Measurements from ENCODE around the gene NDE1. TPM values are rescaled to one million over a fixed set of nuclear protein-coding genes. Genes with fewer than 3 reads are reported as not detected.

Gene NDE1
- polyA plus RNA-seq, 1 of the 3 experiments (the other 2 are of a cell fraction), result 27.9 TPM

GRCh38 chr16:15732416-15732815, 82.4 kb downstream of the NDE1 start:
- no peaks in the 10 kb centered on the region for H3K9me3 ChIP-seq
- H3K9ac ChIP-seq, result no peak overlapping the region
- ChIA-PET CTCF (interaction anchor here (0.9 to 1.4 kb wide), 3 partner anchors 10 to 27 kb away, joined by 3 to 4 read pairs (median 3); no protein-coding TSS in a partner anchor), POLR2A (interaction anchor here (0.9 kb wide), 1 partner anchor 10 kb away, joined by 3 read pairs; no protein-coding TSS in a partner anchor)
- no peak for DNase-seq
- no peaks in the 10 kb centered on the region for H3K9me2 ChIP-seq
- H3K27me3 ChIP-seq (ENCODE audit: insufficient read depth), result no peaks in the 10 kb centered on the region
- H3K4me3 ChIP-seq (ENCODE audit: low read depth in 2 of 2, low read length in 1 of 2), result no peak overlapping the region
- no peak overlapping the region for H3K27ac ChIP-seq (ENCODE audit: low read depth in 2 of 2, low read length in 1 of 2)
- H3F3A ChIP-seq (replicated peaks; ENCODE audit: insufficient read depth), result no peaks in the 10 kb centered on the region
- no peak overlapping the region for H3K4me2 ChIP-seq
- TF ChIP-seq, protein P1, sequence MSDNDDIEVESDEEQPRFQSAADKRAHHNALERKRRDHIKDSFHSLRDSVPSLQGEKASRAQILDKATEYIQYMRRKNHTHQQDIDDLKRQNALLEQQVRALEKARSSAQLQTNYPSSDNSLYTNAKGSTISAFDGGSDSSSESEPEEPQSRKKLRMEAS (IDR thresholded peaks at IDR 0.05; ENCODE audit: low read depth), result no peak
- TF ChIP-seq NFIC (IDR thresholded peaks at IDR 0.05; ENCODE audit: borderline replicate concordance) (no peak), EZH2phosphoT487 (IDR thresholded peaks at IDR 0.05; ENCODE audit: borderline replicate concordance, low read depth) (no peak), TCF12 (IDR thresholded peaks at IDR 0.05) (no peak), JUND (IDR thresholded peaks at IDR 0.05) (no peak), RCOR1 (IDR thresholded peaks at IDR 0.05; ENCODE audit: low read length) (no peak), FOSL2 (IDR thresholded peaks at IDR 0.05; ENCODE audit: borderline replicate concordance, low read depth) (no peak), MXI1 (IDR thresholded peaks at IDR 0.05; ENCODE audit: low read depth, low read length) (no peak), RXRA (IDR thresholded peaks at IDR 0.05; ENCODE audit: borderline replicate concordance, low read depth) (no peak), RAD21 (IDR thresholded peaks at IDR 0.05; ENCODE audit: low read length) (no peak)
- H3K36me3 ChIP-seq (replicated peaks in 1 of 2; ENCODE audit: control insufficient read depth in 1 of 2, insufficient read depth in 2 of 2, low read length in 1 of 2), result no peaks in the 10 kb centered on the region
- 82% methylated on average over 6 of the region's 6 CpGs for WGBS (ENCODE audit: low lambda C conversion rate)
- H2AFZ ChIP-seq (ENCODE audit: low read depth), result no peak overlapping the region
- H3K4me1 ChIP-seq (ENCODE audit: control insufficient read depth in 1 of 2, insufficient read depth in 2 of 2, low read depth in 1 of 2, low read length in 1 of 2), result no peaks in the 10 kb centered on the region
- H4K20me1 ChIP-seq (ENCODE audit: insufficient read depth), result no peaks in the 10 kb centered on the region
- H3K79me2 ChIP-seq (ENCODE audit: insufficient read depth), result no peaks in the 10 kb centered on the region

DNA sequence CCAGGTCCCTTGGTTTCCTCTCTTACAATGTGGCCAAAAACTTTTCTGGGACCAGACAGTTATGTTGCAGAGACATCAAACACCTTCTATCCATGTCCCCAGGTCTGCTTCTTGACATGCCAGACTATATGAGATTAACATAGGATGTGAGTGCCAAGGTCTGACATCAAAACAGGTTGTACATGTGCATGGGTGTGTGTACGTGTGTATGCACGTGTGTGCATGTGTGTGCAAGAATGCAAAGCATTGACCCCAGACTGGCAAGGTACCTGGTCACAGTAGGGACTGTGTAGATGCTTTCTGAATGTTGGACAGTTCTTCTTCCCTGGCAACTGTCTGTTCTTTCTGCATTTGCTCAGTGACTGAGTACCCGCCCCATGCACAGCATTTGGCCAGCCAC, 85.6 kb downstream of the NDE1 start:
- H3K4me3 ChIP-seq (ENCODE audit: low read depth in 2 of 2, low read length in 1 of 2), result no peak overlapping the region
- WGBS (ENCODE audit: low lambda C conversion rate), result 81% methylated on average over 3 of the region's 3 CpGs
- no peaks in the 10 kb centered on the region for H3K79me2 ChIP-seq (ENCODE audit: insufficient read depth)
- H3K27ac ChIP-seq (ENCODE audit: low read depth in 2 of 2, low read length in 1 of 2), result no peak overlapping the region
- no peaks in the 10 kb centered on the region for H3K27me3 ChIP-seq (ENCODE audit: insufficient read depth)
- no peak overlapping the region for H3K9ac ChIP-seq
- H3K4me1 ChIP-seq (ENCODE audit: control insufficient read depth in 1 of 2, insufficient read depth in 2 of 2, low read depth in 1 of 2, low read length in 1 of 2), result no peaks in the 10 kb centered on the region
- no peaks in the 10 kb centered on the region for H3K9me3 ChIP-seq
- DNase-seq, result no peak
- POLR2A ChIA-PET, result no interaction called here
- H3K36me3 ChIP-seq (replicated peaks in 1 of 2; ENCODE audit: control insufficient read depth in 1 of 2, insufficient read depth in 2 of 2, low read length in 1 of 2), result no peaks in the 10 kb centered on the region
- TF ChIP-seq NFIC (IDR thresholded peaks at IDR 0.05; ENCODE audit: borderline replicate concordance) (no peak), JUND (IDR thresholded peaks at IDR 0.05) (no peak), EP300 (IDR thresholded peaks at IDR 0.05; ENCODE audit: borderline replicate concordance in 1 of 2, low read depth in 1 of 2, low read length in 1 of 2) (no peak), YY1 (IDR thresholded peaks at IDR 0.05; ENCODE audit: low read depth) (no peak), PBX3 (IDR thresholded peaks at IDR 0.05) (no peak), RCOR1 (IDR thresholded peaks at IDR 0.05; ENCODE audit: low read length) (no peak), GABPA (IDR thresholded peaks at IDR 0.05; ENCODE audit: low read depth) (no peak), TCF12 (IDR thresholded peaks at IDR 0.05) (no peak)
- TF ChIP-seq, protein P1 (IDR thresholded peaks at IDR 0.05; ENCODE audit: low read depth), result no peak
- CTCF ChIA-PET, result no interaction called here
- H2AFZ ChIP-seq (ENCODE audit: low read depth), result no peak overlapping the region
- no peaks in the 10 kb centered on the region for H4K20me1 ChIP-seq (ENCODE audit: insufficient read depth)
- H3K9me2 ChIP-seq, result no peaks in the 10 kb centered on the region
- H3K4me2 ChIP-seq, result no peak overlapping the region
- H3F3A ChIP-seq (replicated peaks; ENCODE audit: insufficient read depth), result no peaks in the 10 kb centered on the region

Data from SK-N-SH (cell line).